HG03045 (cell line): ENCODE results near the gene KLHL1.

Experiments used
- ATAC-seq: cut with Tn5 transposase; IDR thresholded peaks from one replicate; pipeline ENCODE4 v1.9.1; 2021; ENCODE audit warnings: mild to moderate bottlenecking, moderate library complexity; ENCODE audit not compliant: unreplicated experiment

KLHL1 gene

GRCh38 chr13:69706807-69707206, 401.4 kb downstream of the KLHL1 start:
- ATAC-seq, result no peak

- no peak for ATAC-seq
Observed at GRCh38 chr13:69704311-69704710, 403.9 kb downstream of the KLHL1 start.

DNA sequence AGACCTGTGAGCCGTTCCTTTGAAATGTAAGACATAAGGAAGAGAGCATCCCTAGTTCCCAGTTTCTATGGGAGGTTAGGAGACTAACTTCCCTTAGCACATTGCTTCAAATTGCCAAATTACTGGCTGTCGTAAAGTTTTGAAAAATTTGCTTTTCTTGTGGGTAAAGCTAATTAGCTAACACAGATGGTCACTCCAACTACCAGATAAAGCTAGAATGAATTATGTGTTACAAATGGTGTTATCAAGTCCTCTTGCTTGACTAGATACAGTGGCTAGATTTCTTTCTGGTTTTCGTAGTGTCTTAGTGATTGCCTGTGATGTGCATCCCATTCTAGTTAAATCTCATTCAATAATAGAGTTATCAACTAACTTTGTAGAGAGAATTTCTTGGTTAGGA, 417.3 kb downstream of the KLHL1 start:
- no peak for ATAC-seq

GRCh38 chr13:69683921-69684686, 424.1 kb downstream of the KLHL1 start:
- ATAC-seq, result no peak

GRCh38 chr13:69681722-69682121, 426.5 kb downstream of the KLHL1 start:
- no peak for ATAC-seq

- no peak for ATAC-seq
Observed at GRCh38 chr13:69677343-69677742, 430.9 kb downstream of the KLHL1 start.

GRCh38 chr13:69676286-69676685, 432.0 kb downstream of the KLHL1 start:
- ATAC-seq, result no peak

- ATAC-seq, result no peak
Observed at GRCh38 chr13:69660155-69660554, 448.1 kb downstream of the KLHL1 start.

GRCh38 chr13:69657676-69658075, 450.6 kb downstream of the KLHL1 start:
- no peak for ATAC-seq

GRCh38 chr13:69654392-69654791, 453.9 kb downstream of the KLHL1 start:
- no peak for ATAC-seq
